K562 (cell line): ENCODE measurements around the gene CTSW. TPM values are rescaled to one million over a fixed set of nuclear protein-coding genes. Genes with fewer than 3 reads are reported as not detected.
A peak's percentile ranks its signal among the peaks of the same experiment; 100 is the strongest.

Experiments
- ARID2 ChIP-seq: fragments of 450-650 bp; IDR thresholded peaks from 2 replicates; pipeline ENCODE4 v1.6.1; 2017; ENCODE audit warnings: antibody characterized with exemption, mild to moderate bottlenecking
- CBX5 ChIP-seq: IDR thresholded peaks from 2 replicates; pipeline ENCODE4 v1.6.1; 2014; ENCODE audit warnings: low read depth, borderline replicate concordance
- DACH1 ChIP-seq: fragments of 450-650 bp; IDR thresholded peaks from 2 replicates; pipeline ENCODE4 v1.6.1; 2018; ENCODE audit not compliant: partially characterized antibody
- GABPB2 ChIP-seq: fragments of 250-450 bp; sonication (Bioruptor Pico); conservative IDR thresholded peaks from 2 replicates; pipeline ENCODE4 v1.5.1; 2021; ENCODE audit warnings: mild to moderate bottlenecking
- ILF3 ChIP-seq: fragments of 450-650 bp; IDR thresholded peaks from 2 replicates; pipeline ENCODE4 v1.6.1; 2018; ENCODE audit warnings: antibody characterized with exemption, mild to moderate bottlenecking, moderate library complexity, borderline replicate concordance
- JUN ChIP-seq, 2 experiments: sonication (generic) in 1 of 2; formaldehyde crosslinking in 1 of 2; IDR thresholded peaks; 2 replicates each; pipeline versions ENCODE4 v1.6.1 to v1.8.0; 2012 to 2022; ENCODE audit warnings: borderline replicate concordance in 2 of 2, mild to moderate bottlenecking in 2 of 2, improper control_type of control experiment in 1 of 2, low read depth in 1 of 2, low read length in 1 of 2, missing genetic modification reagents in 1 of 2
- JUNB ChIP-seq: fragments of 450-650 bp; formaldehyde crosslinking; conservative IDR thresholded peaks from 2 replicates; pipeline ENCODE4 v1.4.0; 2020; ENCODE audit warnings: mild to moderate bottlenecking
- KLF16 ChIP-seq: IDR thresholded peaks from 2 replicates; pipeline ENCODE4 v1.6.1; 2016; ENCODE audit warnings: antibody characterized with exemption
- LARP7 ChIP-seq: fragments of 450-650 bp; IDR thresholded peaks from 2 replicates; pipeline ENCODE4 v1.6.1; 2016
- NONO ChIP-seq, 2 experiments: fragments of 200-400 bp in 1 of 2; fragments of 450-650 bp in 1 of 2; formaldehyde crosslinking in 1 of 2; IDR thresholded peaks; 2 replicates each; pipeline ENCODE4 v1.6.1; 2017; ENCODE audit warnings: low read depth in 2 of 2, mild to moderate bottlenecking in 2 of 2, moderate library complexity in 2 of 2, low read length in 1 of 2
- RBM34 ChIP-seq: fragments of 200-400 bp; formaldehyde crosslinking; IDR thresholded peaks from 2 replicates; pipeline ENCODE4 v1.6.1; 2018; ENCODE audit warnings: low read length, borderline replicate concordance; ENCODE audit not compliant: insufficient read depth
- TEAD2 ChIP-seq: fragments of 450-650 bp; IDR thresholded peaks from 2 replicates; pipeline ENCODE4 v1.6.1; 2016; ENCODE audit warnings: missing genetic modification characterization, control low read depth, missing compliant biosample characterization
- ZBTB7A ChIP-seq: IDR thresholded peaks from 2 replicates; pipeline ENCODE4 v1.6.1; 2011; ENCODE audit warnings: low read depth, mild to moderate bottlenecking, low read length, moderate library complexity, borderline replicate concordance; ENCODE audit not compliant: control insufficient read depth
- ZNF184 ChIP-seq: sonication (generic); formaldehyde crosslinking; IDR thresholded peaks from 2 replicates; pipeline ENCODE4 v1.5.0; 2020; ENCODE audit warnings: missing genetic modification reagents
- ZNF24 ChIP-seq: fragments of 450-650 bp; IDR thresholded peaks from 2 replicates; pipeline ENCODE4 v1.6.1; 2016
- ZNF384 ChIP-seq: IDR thresholded peaks from 2 replicates; pipeline ENCODE4 v1.6.1; 2012; ENCODE audit warnings: low read depth, low read length, improper control_type of control experiment
- ZNF551 ChIP-seq: fragments of 250-450 bp; sonication (Bioruptor Pico); IDR thresholded peaks from 2 replicates; pipeline ENCODE4 v1.5.0; 2021; ENCODE audit warnings: mild to moderate bottlenecking, moderate library complexity
- ZNF57 ChIP-seq: fragments of 450-650 bp; formaldehyde crosslinking; IDR thresholded peaks from 2 replicates; pipeline ENCODE4 v1.4.0; 2020; ENCODE audit warnings: mild to moderate bottlenecking, moderate library complexity
- ZNF778 ChIP-seq: fragments of 450-650 bp; formaldehyde crosslinking; IDR thresholded peaks from 2 replicates; pipeline ENCODE4 v1.4.0; 2020; ENCODE audit warnings: mild to moderate bottlenecking, moderate library complexity
- polyA plus RNA-seq, 8 experiments: library from polyadenylated mRNA; depleted of rRNA in 4 of 8; stranded (reverse) in 5 of 8; unstranded in 3 of 8; fragments of >200 nt; fragmentation: Nextera tagmentation in 2 of 8; fragmentation: Illumina TruSeq in 1 of 8; extraction: Ambion mirVana in 2 of 8; extraction: Trizol in 1 of 8; gene quantifications; 2 replicates each; pipeline versions ENCODE4 v1.2.1 to v1.2.3, GENCODE V29; 2011 to 2014; ENCODE audit warnings: inconsistent platforms in 1 of 8, missing spikeins in 1 of 8
- total RNA-seq, 7 experiments: library from RNA; depleted of rRNA in 6 of 7; stranded (reverse); fragments of >200 nt in 6 of 7; fragmentation: Illumina TruSeq in 2 of 7; extraction: Trizol in 2 of 7; gene quantifications; 2 replicates each; pipeline versions ENCODE4 v1.2.1 to v1.2.3, GENCODE V29; 2011 to 2021; ENCODE audit warnings: low replicate concordance in 1 of 7
- TF ChIP-seq, protein P1 (sequence below): fragments of 150-350 bp; IDR thresholded peaks from 2 replicates; pipeline ENCODE4 v1.6.1; 2014; ENCODE audit warnings: low read depth, mild to moderate bottlenecking, low read length, borderline replicate concordance
- TF ChIP-seq, protein P2 (sequence below): sonication (generic); formaldehyde crosslinking; IDR thresholded peaks from 2 replicates; pipeline ENCODE4 v1.8.1; 2023; ENCODE audit warnings: mild to moderate bottlenecking, missing genetic modification reagents
- TF ChIP-seq, protein P3 (sequence below): fragments of 450-650 bp; formaldehyde crosslinking; IDR thresholded peaks from 2 replicates; pipeline ENCODE4 v1.4.0; 2020; ENCODE audit warnings: mild to moderate bottlenecking, mixed read lengths

Gene CTSW
- total and polyA plus RNA-seq, 9 of the 15 experiments (the other 6 are each of a cell fraction or from before 2014, with no cell fraction given) = 0.04 TPM; not detected in 8

DNA sequence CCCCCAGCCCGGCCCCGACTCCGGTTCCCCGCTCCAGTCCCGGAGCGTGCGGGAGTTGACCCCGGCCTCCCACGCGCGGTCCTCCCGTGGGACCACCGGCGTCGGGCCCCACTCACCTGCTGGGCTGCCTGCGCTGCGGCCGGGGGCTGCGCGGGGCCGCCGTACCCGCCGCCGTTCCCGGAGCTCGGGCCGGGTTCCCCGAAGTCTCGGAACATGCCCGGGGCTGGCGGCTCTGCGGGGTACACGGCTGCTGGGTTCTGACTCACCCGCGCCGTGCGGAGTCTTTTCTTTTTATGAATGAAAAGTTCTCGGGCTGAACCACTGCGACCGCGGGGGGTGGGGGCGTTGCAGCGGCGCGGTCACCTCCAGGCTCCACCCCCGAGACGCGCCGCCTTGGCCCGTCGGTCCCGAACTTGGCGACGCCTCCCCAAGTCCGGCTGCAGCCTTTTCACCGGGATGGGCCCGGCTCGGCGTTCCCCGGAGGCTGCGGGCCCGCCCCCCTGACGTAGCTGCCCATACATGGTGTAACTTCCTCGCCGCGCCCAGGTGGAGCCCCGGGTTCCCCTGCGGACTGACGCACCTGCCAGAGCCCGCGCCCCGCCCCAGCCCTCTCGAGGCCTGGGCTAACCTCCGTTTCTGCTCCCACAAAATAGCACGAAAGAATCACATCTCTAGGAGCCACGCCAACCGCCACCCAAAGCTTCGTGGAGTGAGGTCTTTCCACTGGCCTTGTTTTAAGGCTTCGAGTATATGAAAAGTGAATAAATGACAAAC, 20.7 kb downstream of the CTSW start, which contains the start of gene FOSL1 (continued):
- TF ChIP-seq, protein P1, sequence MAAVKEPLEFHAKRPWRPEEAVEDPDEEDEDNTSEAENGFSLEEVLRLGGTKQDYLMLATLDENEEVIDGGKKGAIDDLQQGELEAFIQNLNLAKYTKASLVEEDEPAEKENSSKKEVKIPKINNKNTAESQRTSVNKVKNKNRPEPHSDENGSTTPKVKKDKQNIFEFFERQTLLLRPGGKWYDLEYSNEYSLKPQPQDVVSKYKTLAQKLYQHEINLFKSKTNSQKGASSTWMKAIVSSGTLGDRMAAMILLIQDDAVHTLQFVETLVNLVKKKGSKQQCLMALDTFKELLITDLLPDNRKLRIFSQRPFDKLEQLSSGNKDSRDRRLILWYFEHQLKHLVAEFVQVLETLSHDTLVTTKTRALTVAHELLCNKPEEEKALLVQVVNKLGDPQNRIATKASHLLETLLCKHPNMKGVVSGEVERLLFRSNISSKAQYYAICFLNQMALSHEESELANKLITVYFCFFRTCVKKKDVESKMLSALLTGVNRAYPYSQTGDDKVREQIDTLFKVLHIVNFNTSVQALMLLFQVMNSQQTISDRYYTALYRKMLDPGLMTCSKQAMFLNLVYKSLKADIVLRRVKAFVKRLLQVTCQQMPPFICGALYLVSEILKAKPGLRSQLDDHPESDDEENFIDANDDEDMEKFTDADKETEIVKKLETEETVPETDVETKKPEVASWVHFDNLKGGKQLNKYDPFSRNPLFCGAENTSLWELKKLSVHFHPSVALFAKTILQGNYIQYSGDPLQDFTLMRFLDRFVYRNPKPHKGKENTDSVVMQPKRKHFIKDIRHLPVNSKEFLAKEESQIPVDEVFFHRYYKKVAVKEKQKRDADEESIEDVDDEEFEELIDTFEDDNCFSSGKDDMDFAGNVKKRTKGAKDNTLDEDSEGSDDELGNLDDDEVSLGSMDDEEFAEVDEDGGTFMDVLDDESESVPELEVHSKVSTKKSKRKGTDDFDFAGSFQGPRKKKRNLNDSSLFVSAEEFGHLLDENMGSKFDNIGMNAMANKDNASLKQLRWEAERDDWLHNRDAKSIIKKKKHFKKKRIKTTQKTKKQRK = no peak
- TF ChIP-seq ZBTB7A (peak; percentile 83), CBX5 (no peak), NONO (IDR thresholded peaks at IDR 0.05; ENCODE audit: low read depth in 2 of 2, low read length in 1 of 2) (peak; percentile 97 to 99), RBM34 (no peak), JUN (IDR thresholded peaks at IDR 0.05; ENCODE audit: borderline replicate concordance, low read depth, low read length) (peak; percentile 78), JUN (CRISPR knock-in tag; IDR thresholded peaks at IDR 0.05; ENCODE audit: borderline replicate concordance) (peak; percentile 94; the same call in 1 of the 2 replicates), ZNF384 (peak; percentile 24; the same call in 1 of the 2 replicates), ZNF551 (CRISPR knock-in tag) (no peak), ZNF184 (CRISPR knock-in tag) (no peak), ARID2 (no peak), DACH1 (peak; percentile 39), GABPB2 (CRISPR knock-in tag) (no peak), JUNB (CRISPR knock-in tag) (peak; percentile 65), TEAD2 (no peak), ZNF24 (no peak), ZNF57 (no peak), LARP7 (no peak), ZNF778 (no peak), ILF3 (no peak; the same call in 1 of the 2 replicates), KLF16 (no peak)
- TF ChIP-seq, protein P2, sequence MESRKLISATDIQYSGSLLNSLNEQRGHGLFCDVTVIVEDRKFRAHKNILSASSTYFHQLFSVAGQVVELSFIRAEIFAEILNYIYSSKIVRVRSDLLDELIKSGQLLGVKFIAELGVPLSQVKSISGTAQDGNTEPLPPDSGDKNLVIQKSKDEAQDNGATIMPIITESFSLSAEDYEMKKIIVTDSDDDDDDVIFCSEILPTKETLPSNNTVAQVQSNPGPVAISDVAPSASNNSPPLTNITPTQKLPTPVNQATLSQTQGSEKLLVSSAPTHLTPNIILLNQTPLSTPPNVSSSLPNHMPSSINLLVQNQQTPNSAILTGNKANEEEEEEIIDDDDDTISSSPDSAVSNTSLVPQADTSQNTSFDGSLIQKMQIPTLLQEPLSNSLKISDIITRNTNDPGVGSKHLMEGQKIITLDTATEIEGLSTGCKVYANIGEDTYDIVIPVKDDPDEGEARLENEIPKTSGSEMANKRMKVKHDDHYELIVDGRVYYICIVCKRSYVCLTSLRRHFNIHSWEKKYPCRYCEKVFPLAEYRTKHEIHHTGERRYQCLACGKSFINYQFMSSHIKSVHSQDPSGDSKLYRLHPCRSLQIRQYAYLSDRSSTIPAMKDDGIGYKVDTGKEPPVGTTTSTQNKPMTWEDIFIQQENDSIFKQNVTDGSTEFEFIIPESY (CRISPR knock-in tag) = peak; percentile 45
- TF ChIP-seq, protein P3, sequence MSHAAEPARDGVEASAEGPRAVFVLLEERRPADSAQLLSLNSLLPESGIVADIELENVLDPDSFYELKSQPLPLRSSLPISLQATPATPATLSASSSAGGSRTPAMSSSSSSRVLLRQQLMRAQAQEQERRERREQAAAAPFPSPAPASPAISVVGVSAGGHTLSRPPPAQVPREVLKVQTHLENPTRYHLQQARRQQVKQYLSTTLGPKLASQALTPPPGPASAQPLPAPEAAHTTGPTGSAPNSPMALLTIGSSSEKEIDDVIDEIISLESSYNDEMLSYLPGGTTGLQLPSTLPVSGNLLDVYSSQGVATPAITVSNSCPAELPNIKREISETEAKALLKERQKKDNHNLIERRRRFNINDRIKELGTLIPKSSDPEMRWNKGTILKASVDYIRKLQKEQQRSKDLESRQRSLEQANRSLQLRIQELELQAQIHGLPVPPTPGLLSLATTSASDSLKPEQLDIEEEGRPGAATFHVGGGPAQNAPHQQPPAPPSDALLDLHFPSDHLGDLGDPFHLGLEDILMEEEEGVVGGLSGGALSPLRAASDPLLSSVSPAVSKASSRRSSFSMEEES = no peak
